CD4-positive, alpha-beta T cell treated with Interleukin-15 for 4 hours (primary cell): ENCODE measurements around the gene PAIP2.

Experiments
- DNase-seq: peaks from one replicate; pipeline ENCODE4 v3.0.0-alpha.2; 2020; ENCODE audit warnings: low spot score

Gene PAIP2

GRCh38 chr5:139410993-139411828 is 69.6 kb downstream of the PAIP2 start:
- DNase-seq, result no peak

DNA sequence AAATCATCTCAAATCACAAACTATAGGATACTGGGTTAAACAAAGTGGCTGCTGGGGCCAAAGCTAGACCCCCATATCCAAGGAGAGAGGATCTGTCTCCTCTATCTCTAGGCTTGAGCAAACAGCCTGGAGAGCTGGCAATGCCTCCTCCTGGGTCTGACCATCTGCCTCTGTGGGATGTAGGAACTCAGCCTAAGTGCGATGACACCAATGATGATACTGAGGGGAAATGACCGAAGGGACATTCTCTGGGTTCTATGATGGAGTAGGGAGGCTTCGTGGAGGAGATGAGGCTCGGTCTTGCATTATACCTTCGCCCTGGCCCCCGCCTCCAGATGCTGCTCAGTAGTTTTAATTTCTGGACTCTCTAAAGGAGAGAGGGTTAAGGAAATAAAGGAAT is 71.5 kb downstream of the PAIP2 start:
- no peak for DNase-seq

GRCh38 chr5:139413963-139414362 is 72.3 kb downstream of the PAIP2 start:
- no peak for DNase-seq

DNA sequence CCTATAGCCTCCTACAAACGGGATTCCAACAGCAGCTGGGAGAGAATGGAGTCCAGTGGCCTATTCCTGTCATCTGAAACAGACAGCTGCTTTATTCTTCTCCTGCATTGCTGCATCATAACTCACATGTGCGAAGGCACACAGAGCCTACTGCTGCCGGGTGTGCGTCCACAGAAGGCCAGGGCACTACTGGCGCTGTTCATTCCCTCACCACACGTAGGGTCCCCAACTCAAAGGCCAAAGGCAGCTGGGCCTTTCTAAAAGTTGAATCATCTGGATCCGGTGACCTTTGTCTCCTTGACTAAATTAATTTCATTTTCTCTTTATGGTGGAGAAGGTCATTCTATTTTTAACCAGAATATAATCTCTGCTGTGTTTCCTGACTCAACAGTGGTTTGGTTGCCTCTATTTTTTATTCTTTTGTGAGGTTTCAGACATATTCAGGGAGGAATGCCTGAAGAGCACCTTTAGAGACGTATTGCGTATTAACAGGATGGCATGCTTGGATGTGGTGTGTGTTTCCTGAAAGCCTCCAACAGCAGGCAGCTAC is 73.0 kb downstream of the PAIP2 start:
- DNase-seq, result no peak

GRCh38 chr5:139415221-139415861 is 73.7 kb downstream of the PAIP2 start:
- DNase-seq, result peak; percentile 35

DNA sequence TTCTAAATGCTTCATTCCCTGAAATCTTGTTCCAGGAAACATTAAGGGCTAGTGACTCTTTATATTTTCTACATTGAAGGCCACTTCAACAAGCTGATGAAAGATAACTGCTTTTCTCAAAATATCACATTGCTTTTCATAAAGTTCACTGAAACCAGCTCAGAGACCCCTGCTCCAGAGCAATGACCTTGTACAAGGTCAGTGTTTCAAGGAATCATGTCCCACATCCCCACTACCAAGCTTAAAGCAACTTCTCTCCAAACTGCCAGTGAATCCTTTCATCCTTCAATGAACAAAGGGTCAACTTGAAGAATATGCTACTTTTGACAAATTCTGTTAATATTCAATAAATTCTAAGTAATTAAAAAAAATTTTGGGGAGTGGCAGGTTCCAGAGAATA is 74.2 kb downstream of the PAIP2 start:
- DNase-seq, result no peak

DNA sequence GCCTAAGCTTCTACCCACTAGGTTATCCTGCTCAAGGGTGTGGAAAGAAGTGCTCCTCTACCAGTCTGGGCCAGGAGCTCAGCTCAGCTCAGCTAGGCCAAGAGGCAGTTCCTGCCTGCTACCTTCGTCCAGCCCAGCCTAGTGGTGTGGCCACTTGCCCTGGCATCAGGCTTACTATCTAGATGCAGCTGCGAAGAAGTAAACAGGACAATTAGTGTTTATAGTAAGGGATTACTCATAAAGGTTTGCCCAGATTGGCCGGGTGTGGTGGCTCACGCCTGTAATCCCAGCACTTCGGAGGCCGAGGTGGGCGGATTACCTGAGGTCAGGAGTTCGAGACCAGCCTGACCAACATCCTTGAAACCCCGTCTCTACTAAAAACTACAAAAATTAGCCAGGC is 75.0 kb downstream of the PAIP2 start:
- DNase-seq, result no peak

DNA sequence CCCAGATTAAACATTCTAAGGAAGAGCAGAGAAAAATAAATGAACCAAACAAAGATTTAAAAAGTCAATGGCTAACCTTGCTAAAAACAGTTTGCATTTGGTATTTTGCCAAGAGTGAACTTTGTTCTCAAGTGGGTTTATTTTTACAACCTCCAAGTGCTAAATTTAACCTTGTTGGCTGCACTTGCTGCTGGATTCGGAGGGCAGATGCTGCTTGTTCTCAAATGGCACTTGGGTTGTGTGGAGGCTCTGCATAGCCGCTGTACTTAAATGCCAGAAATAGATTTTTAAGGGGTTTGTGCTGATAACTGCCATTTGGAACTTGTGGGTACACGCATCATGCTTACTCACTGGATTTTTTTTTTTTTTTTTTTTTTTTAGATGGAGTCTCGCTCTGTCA is 75.6 kb downstream of the PAIP2 start:
- no peak for DNase-seq

GRCh38 chr5:139418793-139419192 is 77.1 kb downstream of the PAIP2 start:
- DNase-seq, result no peak
